ENCODE data around the gene ADAMTS8. TPM values are rescaled to one million over a fixed set of nuclear protein-coding genes. Genes with fewer than 3 reads are reported as not detected.

Gene ADAMTS8
- total and polyA plus RNA-seq, 4 donors = 0.02 to 0.08 (median 0.07) TPM; not detected in 1

GRCh38 chr11:130476922-130477491 lies 48.6 kb upstream of the ADAMTS8 start:
- no peaks in the 10 kb centered on the region for H3K27me3 ChIP-seq (ENCODE audit: control insufficient read depth in 4 of 4, insufficient read depth in 4 of 4, low read length in 3 of 4)
- no peak for TF ChIP-seq RAD21 (IDR thresholded peaks at IDR 0.05)
- TF ChIP-seq RXRA (IDR thresholded peaks at IDR 0.05) = no peak
- no peak for TF ChIP-seq FOXA1 (IDR thresholded peaks at IDR 0.05)
- TF ChIP-seq, protein P1, sequence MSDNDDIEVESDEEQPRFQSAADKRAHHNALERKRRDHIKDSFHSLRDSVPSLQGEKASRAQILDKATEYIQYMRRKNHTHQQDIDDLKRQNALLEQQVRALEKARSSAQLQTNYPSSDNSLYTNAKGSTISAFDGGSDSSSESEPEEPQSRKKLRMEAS (IDR thresholded peaks at IDR 0.05) = no peak
- TF ChIP-seq NR2F2 (IDR thresholded peaks at IDR 0.05) = no peak
- TF ChIP-seq JUND (IDR thresholded peaks at IDR 0.05) = no peak
- TF ChIP-seq, protein P2, sequence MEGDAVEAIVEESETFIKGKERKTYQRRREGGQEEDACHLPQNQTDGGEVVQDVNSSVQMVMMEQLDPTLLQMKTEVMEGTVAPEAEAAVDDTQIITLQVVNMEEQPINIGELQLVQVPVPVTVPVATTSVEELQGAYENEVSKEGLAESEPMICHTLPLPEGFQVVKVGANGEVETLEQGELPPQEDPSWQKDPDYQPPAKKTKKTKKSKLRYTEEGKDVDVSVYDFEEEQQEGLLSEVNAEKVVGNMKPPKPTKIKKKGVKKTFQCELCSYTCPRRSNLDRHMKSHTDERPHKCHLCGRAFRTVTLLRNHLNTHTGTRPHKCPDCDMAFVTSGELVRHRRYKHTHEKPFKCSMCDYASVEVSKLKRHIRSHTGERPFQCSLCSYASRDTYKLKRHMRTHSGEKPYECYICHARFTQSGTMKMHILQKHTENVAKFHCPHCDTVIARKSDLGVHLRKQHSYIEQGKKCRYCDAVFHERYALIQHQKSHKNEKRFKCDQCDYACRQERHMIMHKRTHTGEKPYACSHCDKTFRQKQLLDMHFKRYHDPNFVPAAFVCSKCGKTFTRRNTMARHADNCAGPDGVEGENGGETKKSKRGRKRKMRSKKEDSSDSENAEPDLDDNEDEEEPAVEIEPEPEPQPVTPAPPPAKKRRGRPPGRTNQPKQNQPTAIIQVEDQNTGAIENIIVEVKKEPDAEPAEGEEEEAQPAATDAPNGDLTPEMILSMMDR (IDR thresholded peaks at IDR 0.05; ENCODE audit: low read depth, low read length, missing input control) = no peak
- no peak for TF ChIP-seq REST (IDR thresholded peaks at IDR 0.05)
- TF ChIP-seq GABPA (IDR thresholded peaks at IDR 0.05 in 1 of 2, conservative IDR thresholded peaks at IDR 0.05 in 1 of 2) = no peak
- TF ChIP-seq HNF4G (IDR thresholded peaks at IDR 0.05) = no peak
- no peak for TF ChIP-seq HNF4A (conservative IDR thresholded peaks at IDR 0.05)
- TF ChIP-seq FOXA2 (IDR thresholded peaks at IDR 0.05) = no peak
- TF ChIP-seq, protein P3, sequence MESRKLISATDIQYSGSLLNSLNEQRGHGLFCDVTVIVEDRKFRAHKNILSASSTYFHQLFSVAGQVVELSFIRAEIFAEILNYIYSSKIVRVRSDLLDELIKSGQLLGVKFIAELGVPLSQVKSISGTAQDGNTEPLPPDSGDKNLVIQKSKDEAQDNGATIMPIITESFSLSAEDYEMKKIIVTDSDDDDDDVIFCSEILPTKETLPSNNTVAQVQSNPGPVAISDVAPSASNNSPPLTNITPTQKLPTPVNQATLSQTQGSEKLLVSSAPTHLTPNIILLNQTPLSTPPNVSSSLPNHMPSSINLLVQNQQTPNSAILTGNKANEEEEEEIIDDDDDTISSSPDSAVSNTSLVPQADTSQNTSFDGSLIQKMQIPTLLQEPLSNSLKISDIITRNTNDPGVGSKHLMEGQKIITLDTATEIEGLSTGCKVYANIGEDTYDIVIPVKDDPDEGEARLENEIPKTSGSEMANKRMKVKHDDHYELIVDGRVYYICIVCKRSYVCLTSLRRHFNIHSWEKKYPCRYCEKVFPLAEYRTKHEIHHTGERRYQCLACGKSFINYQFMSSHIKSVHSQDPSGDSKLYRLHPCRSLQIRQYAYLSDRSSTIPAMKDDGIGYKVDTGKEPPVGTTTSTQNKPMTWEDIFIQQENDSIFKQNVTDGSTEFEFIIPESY (IDR thresholded peaks at IDR 0.05) = no peak
- no peak for TF ChIP-seq SP1 (IDR thresholded peaks at IDR 0.05)
- TF ChIP-seq EGR1 (IDR thresholded peaks at IDR 0.05; ENCODE audit: low read depth in 2 of 2) = no peak
- TF ChIP-seq ATF3 (IDR thresholded peaks at IDR 0.05) = no peak
- TF ChIP-seq TAF1 (conservative IDR thresholded peaks at IDR 0.05) = no peak
- H3K9ac ChIP-seq (ENCODE audit: low read depth in 1 of 2, low read length in 2 of 2) = no peak overlapping the region
- no peak overlapping the region for H3K27ac ChIP-seq (ENCODE audit: low read depth in 1 of 2, low read length in 2 of 2)
- H3K36me3 ChIP-seq (ENCODE audit: control insufficient read depth in 4 of 4, insufficient read depth in 3 of 4, low read depth in 1 of 4, low read length in 3 of 4) = no peaks in the 10 kb centered on the region
- 88% methylated on average over 16 of the region's 16 CpGs for WGBS
- H3K4me3 ChIP-seq (ENCODE audit: low read depth in 1 of 3, low read length in 3 of 3) = no peak overlapping the region
- H3K9me3 ChIP-seq (ENCODE audit: control insufficient read depth in 4 of 4, low read length in 3 of 4) = no peaks in the 10 kb centered on the region
- H3K4me1 ChIP-seq (ENCODE audit: control insufficient read depth in 4 of 4, insufficient read depth in 4 of 4, low read length in 3 of 4) = no peaks in the 10 kb centered on the region
- no peak for DNase-seq (ENCODE audit: low spot score)

Data from liver (tissue), 9 donors.